ENCODE measurements around the gene DYNLRB1.
A peak's percentile ranks its signal among the peaks of the same experiment; 100 is the strongest.
"Not testable (repeated sequence)": the region's sequence is repeated elsewhere in the genome, so short reads cannot be mapped to it uniquely, and the experiment has no call there.

The DYNLRB1 gene

GRCh38 chr20:34518863-34519262 is 2.6 kb downstream of the DYNLRB1 start:
- not testable (repeated sequence) for H3K56ac ChIP-seq (ENCODE audit: low read length); H2BK120ac ChIP-seq (ENCODE audit: low read depth, low read length); H2BK15ac ChIP-seq (replicated peaks; ENCODE audit: low read depth); DNase-seq; H4K5ac ChIP-seq (ENCODE audit: low read length); H3K9ac ChIP-seq (ENCODE audit: low read length); H3K4me2 ChIP-seq (ENCODE audit: low read length); H3K18ac ChIP-seq (ENCODE audit: low read length); H3K23ac ChIP-seq (ENCODE audit: low read length); H2BK5ac ChIP-seq (ENCODE audit: low read length); H3K4me3 ChIP-seq (ENCODE audit: low read length); H3K27me3 ChIP-seq (ENCODE audit: insufficient read depth, low read length, poor library complexity); H3K79me1 ChIP-seq (ENCODE audit: low read length); H3K27ac ChIP-seq (ENCODE audit: low read depth, low read length); H3K4me1 ChIP-seq (ENCODE audit: control insufficient read depth, low read depth, low read length); H4K8ac ChIP-seq (ENCODE audit: low read depth, low read length); H2AK5ac ChIP-seq (ENCODE audit: low read length); H3K36me3 ChIP-seq (ENCODE audit: control insufficient read depth, insufficient read depth, low read length); H3K4ac ChIP-seq (ENCODE audit: low read depth, low read length)
- WGBS (ENCODE audit: extremely low coverage, insufficient coverage, low lambda C conversion rate): no CpG with 5 or more reads among the region's 7 CpGs
- peaks cover 20% of the 10 kb centered on the region for H3K79me2 ChIP-seq (ENCODE audit: control insufficient read depth, insufficient read depth, low read length)

GRCh38 chr20:34519841-34520240 is 3.6 kb downstream of the DYNLRB1 start:
- H3K4me3 ChIP-seq (ENCODE audit: low read length); H3K23ac ChIP-seq (ENCODE audit: low read length); H3K18ac ChIP-seq (ENCODE audit: low read length); H2BK120ac ChIP-seq (ENCODE audit: low read depth, low read length); H2AK5ac ChIP-seq (ENCODE audit: low read length); H2BK15ac ChIP-seq (replicated peaks; ENCODE audit: low read depth); H3K4me1 ChIP-seq (ENCODE audit: control insufficient read depth, low read depth, low read length); H3K4me2 ChIP-seq (ENCODE audit: low read length); H3K4ac ChIP-seq (ENCODE audit: low read depth, low read length); H3K56ac ChIP-seq (ENCODE audit: low read length); H4K8ac ChIP-seq (ENCODE audit: low read depth, low read length); H3K9ac ChIP-seq (ENCODE audit: low read length); H3K27me3 ChIP-seq (ENCODE audit: insufficient read depth, low read length, poor library complexity); H2BK5ac ChIP-seq (ENCODE audit: low read length); H4K5ac ChIP-seq (ENCODE audit: low read length); H3K36me3 ChIP-seq (ENCODE audit: control insufficient read depth, insufficient read depth, low read length); H3K27ac ChIP-seq (ENCODE audit: low read depth, low read length); DNase-seq: not testable (repeated sequence)
- Histone ChIP-seq H3K79me1 (ENCODE audit: low read length) (peaks cover 11% of the 10 kb centered on the region), H3K79me2 (ENCODE audit: control insufficient read depth, insufficient read depth, low read length) (peaks cover 25% of the 10 kb centered on the region)
- WGBS (ENCODE audit: extremely low coverage, insufficient coverage, low lambda C conversion rate): no CpG with 5 or more reads among the region's 10 CpGs

GRCh38 chr20:34522969-34523871 is 7.0 kb downstream of the DYNLRB1 start:
- Histone ChIP-seq H4K8ac (ENCODE audit: low read depth, low read length) (no peak overlapping the region), H2BK120ac (ENCODE audit: low read depth, low read length) (no peak overlapping the region), H3K4me3 (ENCODE audit: low read length) (no peak overlapping the region), H3K9ac (ENCODE audit: low read length) (peak overlapping the region; percentile 33), H3K79me2 (ENCODE audit: control insufficient read depth, insufficient read depth, low read length) (peaks cover 23% of the 10 kb centered on the region), H3K4me1 (ENCODE audit: control insufficient read depth, low read depth, low read length) (no peaks in the 10 kb centered on the region), H3K27ac (ENCODE audit: low read depth, low read length) (no peak overlapping the region), H3K4ac (ENCODE audit: low read depth, low read length) (no peak overlapping the region), H3K27me3 (ENCODE audit: insufficient read depth, low read length, poor library complexity) (no peaks in the 10 kb centered on the region), H4K5ac (ENCODE audit: low read length) (no peak overlapping the region), H2AK5ac (ENCODE audit: low read length) (no peak overlapping the region), H3K18ac (ENCODE audit: low read length) (no peak overlapping the region), H2BK15ac (replicated peaks; ENCODE audit: low read depth) (no peak overlapping the region), H3K23ac (ENCODE audit: low read length) (no peak overlapping the region), H3K4me2 (ENCODE audit: low read length) (no peak overlapping the region), H3K56ac (ENCODE audit: low read length) (no peak overlapping the region), H2BK5ac (ENCODE audit: low read length) (no peak overlapping the region), H3K79me1 (ENCODE audit: low read length) (peaks cover 20% of the 10 kb centered on the region), H3K36me3 (ENCODE audit: control insufficient read depth, insufficient read depth, low read length) (peaks cover 3% of the 10 kb centered on the region)
- no CpG with 5 or more reads among the region's 17 CpGs for WGBS (ENCODE audit: extremely low coverage, insufficient coverage, low lambda C conversion rate)
- peak; percentile 89 for DNase-seq

GRCh38 chr20:34524426-34524825 is 8.2 kb downstream of the DYNLRB1 start:
- no peak overlapping the region for H2AK5ac ChIP-seq (ENCODE audit: low read length)
- H3K56ac ChIP-seq (ENCODE audit: low read length): no peak overlapping the region
- no CpG with 5 or more reads among the region's 11 CpGs for WGBS (ENCODE audit: extremely low coverage, insufficient coverage, low lambda C conversion rate)
- H2BK120ac ChIP-seq (ENCODE audit: low read depth, low read length): no peak overlapping the region
- no peaks in the 10 kb centered on the region for H3K27me3 ChIP-seq (ENCODE audit: insufficient read depth, low read length, poor library complexity)
- no peak for DNase-seq
- no peak overlapping the region for H3K4ac ChIP-seq (ENCODE audit: low read depth, low read length)
- no peak overlapping the region for H3K18ac ChIP-seq (ENCODE audit: low read length)
- H3K4me3 ChIP-seq (ENCODE audit: low read length): no peak overlapping the region
- no peak overlapping the region for H3K9ac ChIP-seq (ENCODE audit: low read length)
- no peaks in the 10 kb centered on the region for H3K4me1 ChIP-seq (ENCODE audit: control insufficient read depth, low read depth, low read length)
- no peak overlapping the region for H3K27ac ChIP-seq (ENCODE audit: low read depth, low read length)
- H3K79me2 ChIP-seq (ENCODE audit: control insufficient read depth, insufficient read depth, low read length): peaks cover 19% of the 10 kb centered on the region
- H3K23ac ChIP-seq (ENCODE audit: low read length): no peak overlapping the region
- no peak overlapping the region for H2BK15ac ChIP-seq (replicated peaks; ENCODE audit: low read depth)
- no peak overlapping the region for H4K8ac ChIP-seq (ENCODE audit: low read depth, low read length)
- H2BK5ac ChIP-seq (ENCODE audit: low read length): no peak overlapping the region
- no peak overlapping the region for H3K4me2 ChIP-seq (ENCODE audit: low read length)
- H4K5ac ChIP-seq (ENCODE audit: low read length): no peak overlapping the region
- H3K36me3 ChIP-seq (ENCODE audit: control insufficient read depth, insufficient read depth, low read length): peaks cover 8% of the 10 kb centered on the region
- peaks cover 20% of the 10 kb centered on the region for H3K79me1 ChIP-seq (ENCODE audit: low read length)

- Histone ChIP-seq H2BK120ac (ENCODE audit: low read depth, low read length) (no peak overlapping the region), H4K8ac (ENCODE audit: low read depth, low read length) (no peak overlapping the region), H2BK15ac (replicated peaks; ENCODE audit: low read depth) (no peak overlapping the region), H3K23ac (ENCODE audit: low read length) (no peak overlapping the region), H4K5ac (ENCODE audit: low read length) (no peak overlapping the region), H3K4me1 (ENCODE audit: control insufficient read depth, low read depth, low read length) (no peaks in the 10 kb centered on the region), H3K79me2 (ENCODE audit: control insufficient read depth, insufficient read depth, low read length) (peaks cover 19% of the 10 kb centered on the region), H3K9ac (ENCODE audit: low read length) (no peak overlapping the region), H3K4me2 (ENCODE audit: low read length) (no peak overlapping the region), H3K27ac (ENCODE audit: low read depth, low read length) (no peak overlapping the region), H3K18ac (ENCODE audit: low read length) (no peak overlapping the region), H2BK5ac (ENCODE audit: low read length) (no peak overlapping the region), H3K56ac (ENCODE audit: low read length) (no peak overlapping the region), H3K36me3 (ENCODE audit: control insufficient read depth, insufficient read depth, low read length) (peaks cover 8% of the 10 kb centered on the region), H3K27me3 (ENCODE audit: insufficient read depth, low read length, poor library complexity) (no peaks in the 10 kb centered on the region), H3K4me3 (ENCODE audit: low read length) (no peak overlapping the region), H3K79me1 (ENCODE audit: low read length) (peaks cover 20% of the 10 kb centered on the region), H2AK5ac (ENCODE audit: low read length) (no peak overlapping the region), H3K4ac (ENCODE audit: low read depth, low read length) (no peak overlapping the region)
- no peak for DNase-seq
- no CpG with 5 or more reads among the region's 7 CpGs for WGBS (ENCODE audit: extremely low coverage, insufficient coverage, low lambda C conversion rate)
Observed at GRCh38 chr20:34525342-34525708, 9.1 kb downstream of the DYNLRB1 start.

Data from mesendoderm (in vitro differentiated cells).